NCI-H510A treated with DMSO at 0.1 percent for 48 hours (cell line): ENCODE results near the gene OR9G1.
"Not testable (repeated sequence)": the region's sequence is repeated elsewhere in the genome, so short reads cannot be mapped to it uniquely, and the experiment has no call there.

Experiments used
- DNase-seq: peaks from one replicate; lab custom pipeline; 2025; lab: John Stamatoyannopoulos, UW

Gene OR9G1, protein sequence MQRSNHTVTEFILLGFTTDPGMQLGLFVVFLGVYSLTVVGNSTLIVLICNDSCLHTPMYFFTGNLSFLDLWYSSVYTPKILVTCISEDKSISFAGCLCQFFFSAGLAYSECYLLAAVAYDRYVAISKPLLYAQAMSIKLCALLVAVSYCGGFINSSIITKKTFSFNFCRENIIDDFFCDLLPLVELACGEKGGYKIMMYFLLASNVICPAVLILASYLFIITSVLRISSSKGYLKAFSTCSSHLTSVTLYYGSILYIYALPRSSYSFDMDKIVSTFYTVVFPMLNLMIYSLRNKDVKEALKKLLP

DNA sequence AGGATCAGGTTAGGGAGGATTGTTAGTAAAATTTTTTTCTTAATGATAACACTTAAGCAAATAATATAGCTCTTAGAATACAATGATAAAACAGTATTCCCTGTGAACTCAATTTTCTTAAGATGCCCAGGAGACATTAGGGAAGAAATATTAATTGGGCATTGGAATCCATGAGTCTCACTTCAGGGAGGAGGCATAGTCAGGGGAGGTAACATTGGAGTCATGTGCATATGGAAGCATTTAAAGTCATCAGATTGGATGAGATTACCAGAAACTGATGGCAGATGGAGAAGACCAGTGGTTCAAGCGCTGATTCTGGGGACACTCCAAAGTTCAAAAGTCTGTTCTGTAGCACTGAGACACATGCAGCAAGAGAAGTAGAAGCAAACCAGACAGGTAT lies at the start of gene OR9G1:
Gene OR9G1, plus strand, starts transcription at position 301 of the 400 bp plus-strand sequence. CDS start 1,293 bp downstream, outside the sequence.
- DNase-seq: no peak

DNA sequence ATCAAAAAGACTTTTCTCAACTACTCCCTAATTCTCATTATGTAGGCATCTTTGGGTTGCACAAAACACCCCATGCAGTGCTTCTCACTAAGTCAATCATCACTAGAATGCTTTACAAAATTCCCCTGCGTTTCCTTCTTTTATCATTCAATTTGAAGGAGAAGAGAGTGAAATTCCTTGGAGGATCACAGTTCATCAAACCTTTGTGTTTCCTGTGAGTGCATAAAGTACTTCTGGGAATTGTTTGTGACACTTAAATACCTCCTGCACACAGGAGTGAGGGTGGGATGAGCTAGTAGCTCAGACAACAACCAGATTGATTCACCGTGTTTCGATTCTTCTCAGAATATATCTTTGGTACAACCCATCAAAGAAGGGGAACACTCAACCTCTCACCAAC lies 39.1 kb upstream of the OR9G1 start:
- DNase-seq: no peak

DNA sequence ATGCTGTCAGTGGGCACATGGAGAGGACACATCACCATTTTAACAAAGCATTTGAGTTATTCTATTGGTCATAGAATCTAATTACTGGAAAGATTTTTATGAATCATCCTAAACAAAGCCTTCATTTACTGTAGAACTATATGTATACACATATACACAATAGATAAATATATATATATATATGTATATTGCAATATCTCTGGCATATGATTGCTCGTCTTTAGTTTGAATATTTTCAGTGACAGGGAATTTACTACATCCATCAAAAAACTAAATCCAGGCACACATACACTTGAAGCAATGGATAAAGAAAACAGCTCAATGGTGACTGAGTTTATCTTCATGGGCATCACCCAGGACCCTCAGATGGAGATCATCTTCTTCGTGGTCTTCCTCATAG lies 35.5 kb upstream of the OR9G1 start, which contains the start of gene OR5AR1:
Gene OR5AR1, plus strand, starts transcription at position 301 of the 400 bp plus-strand sequence. Its CDS starts 0 bp downstream, at position 301.
- DNase-seq: no peak

DNA sequence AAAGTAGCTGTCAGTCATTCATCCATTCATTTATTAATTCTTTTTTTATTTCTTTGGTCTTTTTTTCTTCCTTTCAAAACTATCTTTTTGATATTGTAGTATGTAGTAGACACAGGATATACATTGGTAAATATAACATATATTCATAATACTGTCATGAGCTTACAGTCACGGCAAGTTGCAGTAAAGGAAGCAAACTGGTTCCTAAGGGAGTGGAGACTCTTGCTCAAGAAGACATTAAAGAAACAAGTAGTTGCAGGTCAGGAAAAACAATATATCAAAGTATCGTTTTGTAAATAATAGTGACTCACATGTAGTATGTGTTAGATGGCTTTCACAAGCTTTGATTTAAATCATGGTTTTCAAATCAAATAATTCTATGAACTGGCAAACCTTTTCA lies 27.9 kb upstream of the OR9G1 start:
- DNase-seq: no peak

DNA sequence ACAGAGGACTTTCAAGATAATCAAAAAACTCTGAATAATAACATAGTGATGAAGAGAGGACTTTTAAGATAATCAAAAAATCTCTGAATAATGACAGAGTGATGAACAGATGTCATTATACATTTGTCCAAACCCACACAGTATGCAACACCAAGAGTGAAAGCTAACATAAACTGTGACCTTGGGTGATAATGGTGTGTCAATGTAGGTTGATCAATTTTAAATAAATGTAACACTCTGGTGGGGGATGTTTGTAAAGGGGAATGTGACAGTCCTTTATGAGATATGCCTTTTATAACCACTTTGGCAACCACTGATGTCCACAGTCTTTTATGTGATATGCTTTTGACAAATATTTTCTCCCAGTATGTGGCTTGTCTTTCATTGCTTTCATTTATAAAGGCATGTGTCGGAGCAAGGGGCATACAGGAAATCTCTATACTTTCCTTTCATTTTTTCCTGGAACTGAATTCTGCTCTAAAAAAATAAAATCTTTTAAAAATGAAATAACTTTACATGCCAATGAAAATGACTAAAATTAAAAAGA lies 10.3 kb upstream of the OR9G1 start:
- no peak for DNase-seq

DNA sequence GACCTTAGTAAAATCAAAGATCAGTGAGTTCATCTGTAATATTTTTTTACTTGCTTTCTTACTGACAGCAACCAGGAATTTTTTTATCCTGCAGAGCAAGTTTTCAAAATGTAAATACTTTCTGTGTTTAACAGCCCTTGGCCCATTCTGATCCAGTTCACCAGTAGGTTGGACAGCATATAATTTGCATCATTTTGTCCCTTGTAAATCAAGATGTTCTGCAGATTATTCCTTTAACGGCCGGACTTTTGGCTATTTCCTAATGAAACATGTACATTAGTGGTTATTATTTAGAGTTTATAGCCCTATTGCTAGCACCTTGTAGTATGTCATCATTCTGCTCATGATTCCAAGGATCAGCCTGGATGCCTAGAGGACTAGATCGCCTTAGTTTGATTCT lies 7.7 kb upstream of the OR9G1 start:
- not testable (repeated sequence) for DNase-seq

DNA sequence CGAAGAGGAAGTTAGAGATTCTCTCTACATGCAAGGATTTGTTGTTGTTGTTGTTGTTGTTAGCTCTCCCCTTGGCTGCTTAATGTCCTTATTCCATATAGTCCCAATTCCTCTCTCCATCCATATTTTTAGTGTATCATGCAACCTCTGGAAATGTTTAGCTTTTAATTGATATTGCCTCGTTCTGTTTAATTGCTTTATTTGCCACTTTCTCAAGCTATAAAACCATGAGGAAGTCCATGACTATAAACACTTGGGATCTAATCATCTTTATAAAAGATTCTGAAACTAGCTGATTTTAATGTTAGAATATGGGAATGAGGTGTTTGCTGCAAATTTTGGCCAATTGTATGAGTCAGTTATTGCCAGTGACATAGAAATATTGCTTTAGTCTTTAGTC lies 5.5 kb upstream of the OR9G1 start:
- no peak for DNase-seq

DNA sequence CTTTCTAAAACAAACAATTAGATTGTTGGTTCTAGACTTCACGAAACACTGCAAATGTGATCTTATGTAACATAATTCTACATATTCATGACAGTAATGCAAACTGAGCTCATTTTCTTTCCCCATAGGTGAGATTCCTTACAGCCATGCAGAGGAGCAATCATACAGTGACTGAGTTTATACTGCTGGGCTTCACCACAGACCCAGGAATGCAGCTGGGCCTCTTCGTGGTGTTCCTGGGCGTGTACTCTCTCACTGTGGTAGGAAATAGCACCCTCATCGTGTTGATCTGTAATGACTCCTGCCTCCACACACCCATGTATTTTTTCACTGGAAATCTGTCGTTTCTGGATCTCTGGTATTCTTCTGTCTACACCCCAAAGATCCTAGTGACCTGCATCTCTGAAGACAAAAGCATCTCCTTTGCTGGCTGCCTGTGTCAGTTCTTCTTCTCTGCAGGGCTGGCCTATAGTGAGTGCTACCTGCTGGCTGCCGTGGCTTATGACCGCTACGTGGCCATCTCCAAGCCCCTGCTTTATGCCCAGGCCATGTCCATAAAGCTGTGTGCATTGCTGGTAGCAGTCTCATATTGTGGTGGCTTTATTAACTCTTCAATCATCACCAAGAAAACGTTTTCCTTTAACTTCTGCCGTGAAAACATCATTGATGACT lies 1.5 kb downstream of the OR9G1 start:
- no peak for DNase-seq

DNA sequence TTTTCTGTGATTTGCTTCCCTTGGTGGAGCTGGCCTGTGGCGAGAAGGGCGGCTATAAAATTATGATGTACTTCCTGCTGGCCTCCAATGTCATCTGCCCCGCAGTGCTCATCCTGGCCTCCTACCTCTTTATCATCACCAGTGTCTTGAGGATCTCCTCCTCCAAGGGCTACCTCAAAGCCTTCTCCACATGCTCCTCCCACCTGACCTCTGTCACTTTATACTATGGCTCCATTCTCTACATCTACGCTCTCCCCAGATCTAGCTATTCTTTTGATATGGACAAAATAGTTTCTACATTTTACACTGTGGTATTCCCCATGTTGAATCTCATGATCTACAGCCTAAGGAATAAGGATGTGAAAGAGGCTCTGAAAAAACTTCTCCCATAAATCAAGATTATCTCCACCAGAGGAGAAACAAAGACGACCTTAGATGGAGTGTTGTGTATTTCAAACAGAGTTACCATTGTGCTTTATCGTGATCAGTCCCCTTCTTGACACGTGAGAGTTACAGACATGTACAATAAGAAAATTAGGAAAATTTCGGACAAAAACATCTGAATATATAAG lies 2.1 kb downstream of the OR9G1 start:
- DNase-seq: no peak

DNA sequence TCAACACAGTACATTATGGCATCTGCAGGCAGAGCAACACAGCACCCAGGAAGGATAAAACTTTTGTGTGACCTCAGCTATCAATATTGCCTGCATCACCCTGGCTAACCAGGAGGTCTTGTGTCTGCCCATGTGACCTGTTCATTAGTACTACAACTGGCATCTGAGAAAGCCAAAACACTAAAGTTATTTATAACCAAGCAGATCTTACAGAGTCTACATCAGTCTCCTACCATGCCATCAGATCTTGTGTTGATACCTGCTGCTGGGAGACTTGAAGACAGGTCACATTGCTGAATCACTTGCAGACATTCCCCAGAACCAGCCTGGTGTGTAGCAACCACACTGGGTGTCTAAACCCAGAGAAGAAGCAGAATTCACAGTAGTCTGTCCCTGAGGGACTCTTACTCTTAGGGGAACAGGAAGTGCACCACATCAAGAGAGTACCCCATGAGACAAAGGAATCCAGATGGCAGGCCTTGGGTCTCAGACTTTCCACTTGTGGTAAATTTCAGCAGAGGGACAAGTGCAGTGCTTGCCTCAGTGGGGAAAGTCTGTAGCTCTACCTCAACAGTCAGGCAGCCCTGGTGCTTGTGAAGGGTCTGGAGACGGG lies 7.0 kb downstream of the OR9G1 start:
- DNase-seq: no peak

DNA sequence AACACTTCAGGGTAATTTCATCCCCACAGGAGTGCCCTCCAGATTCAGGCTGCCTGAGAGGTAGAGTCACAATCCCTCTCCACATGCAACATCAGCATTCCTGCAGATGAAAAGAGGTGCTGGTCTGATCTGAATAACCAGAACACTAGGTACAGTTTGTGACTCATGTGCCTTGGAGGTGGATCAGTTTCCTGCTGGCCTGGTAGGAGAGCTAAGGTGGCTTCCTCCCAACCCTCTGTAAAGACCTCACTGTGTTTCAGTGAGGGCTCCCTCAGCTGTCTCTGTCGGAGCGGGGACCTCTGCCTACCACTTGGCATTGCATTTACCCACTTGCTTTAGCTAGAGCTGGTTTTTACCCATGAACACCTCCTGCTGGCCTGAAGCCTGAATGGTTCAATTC lies 7.6 kb downstream of the OR9G1 start:
- DNase-seq: no peak

DNA sequence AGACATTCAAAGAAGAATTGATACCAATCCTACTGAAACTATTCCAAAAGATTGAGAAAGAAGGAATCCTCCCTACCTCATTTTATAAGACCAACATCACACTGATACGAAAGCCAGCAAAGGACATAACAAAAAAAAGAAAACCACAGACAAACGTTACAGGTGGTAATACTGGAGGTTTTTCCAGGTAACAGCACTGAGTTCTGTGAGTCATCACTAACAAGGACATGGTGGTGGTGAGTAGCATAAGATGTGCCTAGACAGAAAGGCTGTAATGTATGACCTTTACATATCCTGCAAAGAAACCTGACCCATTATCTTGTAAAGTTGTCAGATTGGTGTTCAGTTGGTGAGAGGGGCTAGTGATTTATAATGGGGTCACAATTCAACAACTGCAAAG lies 15.3 kb downstream of the OR9G1 start:
- DNase-seq: no peak

DNA sequence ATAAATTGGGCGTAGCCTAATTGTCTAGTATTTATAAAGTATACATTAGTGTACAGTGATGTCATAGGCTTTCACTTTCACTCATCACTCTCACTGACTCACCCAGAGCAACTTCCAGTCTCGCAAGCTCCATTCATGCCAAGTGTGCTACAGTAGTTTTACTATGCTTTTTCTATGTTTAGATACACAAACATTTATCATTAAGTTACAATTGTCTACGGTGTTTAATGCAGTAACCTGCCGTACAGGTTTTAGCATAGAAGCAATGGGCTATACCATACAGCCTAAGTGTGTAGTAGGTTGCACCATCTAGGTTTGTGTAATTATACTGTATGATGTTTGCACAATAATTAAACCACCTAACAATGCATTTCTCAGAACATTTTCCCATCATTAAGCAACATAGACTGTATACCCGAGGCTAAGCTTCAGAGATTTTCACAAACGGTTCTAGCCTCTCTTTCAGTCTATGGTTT lies 17.5 kb downstream of the OR9G1 start:
- DNase-seq: no peak

DNA sequence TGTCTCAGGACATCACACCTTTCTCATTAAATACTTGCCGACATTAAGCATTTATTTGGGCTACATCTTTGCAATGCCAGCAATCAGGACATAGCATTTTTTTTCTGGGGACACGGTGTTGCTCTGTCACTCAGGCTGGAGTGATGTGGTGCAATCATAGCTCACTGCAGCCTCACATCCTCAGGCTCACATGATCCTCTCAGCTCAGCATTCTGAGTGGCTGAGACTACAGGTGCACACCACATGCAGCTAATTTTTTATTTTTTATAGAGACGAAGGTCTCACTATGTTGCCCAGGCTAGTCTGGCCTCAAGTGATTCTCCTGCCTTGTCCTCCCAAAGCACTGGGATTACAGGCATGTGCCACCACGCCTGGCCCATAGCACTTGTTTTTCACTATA lies 21.6 kb downstream of the OR9G1 start:
- DNase-seq: no peak

DNA sequence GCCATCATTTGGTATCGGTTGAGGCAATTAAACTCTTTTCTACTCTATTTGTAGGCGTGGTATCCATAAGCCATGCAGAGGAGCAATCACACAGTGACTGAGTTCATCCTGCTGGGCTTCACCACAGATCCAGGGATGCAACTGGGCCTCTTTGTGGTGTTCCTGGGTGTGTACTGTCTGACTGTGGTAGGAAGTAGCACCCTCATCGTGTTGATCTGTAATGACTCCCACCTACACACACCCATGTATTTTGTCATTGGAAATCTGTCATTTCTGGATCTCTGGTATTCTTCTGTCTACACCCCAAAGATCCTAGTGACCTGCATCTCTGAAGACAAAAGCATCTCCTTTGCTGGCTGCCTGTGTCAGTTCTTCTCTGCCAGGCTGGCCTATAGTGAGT lies 41.2 kb downstream of the OR9G1 start:
- DNase-seq: no peak

DNA sequence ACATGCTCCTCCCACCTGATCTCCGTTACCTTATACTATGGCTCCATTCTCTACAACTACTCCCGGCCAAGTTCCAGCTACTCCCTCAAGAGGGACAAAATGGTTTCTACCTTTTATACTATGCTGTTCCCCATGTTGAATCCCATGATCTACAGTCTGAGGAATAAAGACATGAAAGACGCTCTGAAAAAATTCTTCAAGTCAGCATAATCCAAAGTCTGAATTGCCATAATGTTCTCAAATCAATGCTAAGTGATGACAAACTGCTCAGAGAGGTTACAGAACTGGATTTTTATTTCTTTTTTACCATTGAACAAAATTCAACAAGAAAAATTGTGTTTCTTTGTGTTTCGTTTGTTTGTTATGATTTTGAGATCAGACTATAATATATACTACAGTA lies 42.0 kb downstream of the OR9G1 start:
- DNase-seq: no peak

DNA sequence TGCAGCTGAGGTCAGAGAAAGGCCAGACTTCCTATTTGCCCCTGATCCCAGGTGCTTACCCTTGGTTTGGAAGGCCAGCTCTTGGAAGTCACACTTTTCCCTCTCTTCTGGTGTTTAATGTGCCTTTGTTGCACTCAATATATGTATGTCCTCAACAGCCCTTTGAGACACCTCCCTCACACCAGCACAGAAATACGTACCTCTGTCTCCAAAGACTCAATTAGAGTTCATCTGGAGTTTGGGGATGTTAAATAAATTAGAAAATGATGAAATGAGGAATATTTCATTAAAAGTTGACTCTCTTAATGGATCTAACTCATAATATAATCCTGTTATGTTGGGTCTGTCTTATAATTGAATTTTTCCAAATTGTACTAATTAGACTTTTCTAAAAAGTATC lies 49.7 kb downstream of the OR9G1 start, which contains the start of gene OR9G4:
Gene OR9G4, minus strand, starts transcription at position 101 of the 400 bp plus-strand sequence. CDS start 4,931 bp downstream, outside the sequence.
- DNase-seq: no peak

DNA sequence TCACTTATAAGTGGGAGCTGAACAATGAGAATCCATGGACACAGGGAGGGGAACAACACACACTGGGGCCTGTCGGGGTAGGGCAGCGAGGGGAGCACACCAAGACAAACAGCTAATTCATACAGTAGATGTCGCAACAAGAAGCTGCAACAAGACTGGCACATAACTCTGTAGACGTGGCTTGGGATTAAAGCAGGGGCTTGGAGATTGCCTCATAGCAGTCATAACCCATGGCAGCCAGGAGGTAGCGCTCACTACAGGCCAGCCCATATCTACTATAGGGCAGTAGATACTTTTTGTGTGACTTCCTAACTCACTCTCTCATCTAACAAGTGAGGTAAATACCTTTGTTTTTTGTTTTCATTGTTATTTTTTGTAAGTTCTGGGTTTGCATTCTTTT lies 51.3 kb downstream of the OR9G1 start:
- DNase-seq: no peak

DNA sequence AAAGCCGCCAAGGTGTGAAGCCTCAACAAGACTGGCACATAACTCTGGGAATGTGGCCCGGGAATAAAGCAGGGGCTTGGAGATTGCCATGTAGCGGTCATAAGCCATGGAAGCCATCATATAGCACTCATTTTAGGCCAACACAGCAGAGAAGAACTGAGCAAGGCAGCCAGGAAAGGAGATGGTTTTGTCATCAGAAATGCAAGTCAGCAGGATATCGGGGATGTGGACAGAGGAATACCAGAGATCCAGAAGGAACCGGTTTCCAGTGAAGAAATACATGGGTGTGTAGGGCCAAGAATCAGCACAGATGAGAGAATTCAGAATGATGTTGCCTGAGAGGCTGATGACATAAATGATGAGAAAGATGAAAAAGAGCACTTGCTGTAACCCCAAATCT lies 52.6 kb downstream of the OR9G1 start:
- no peak for DNase-seq
